ENCODE measurements around the gene ITGB2.

Gene ITGB2

DNA sequence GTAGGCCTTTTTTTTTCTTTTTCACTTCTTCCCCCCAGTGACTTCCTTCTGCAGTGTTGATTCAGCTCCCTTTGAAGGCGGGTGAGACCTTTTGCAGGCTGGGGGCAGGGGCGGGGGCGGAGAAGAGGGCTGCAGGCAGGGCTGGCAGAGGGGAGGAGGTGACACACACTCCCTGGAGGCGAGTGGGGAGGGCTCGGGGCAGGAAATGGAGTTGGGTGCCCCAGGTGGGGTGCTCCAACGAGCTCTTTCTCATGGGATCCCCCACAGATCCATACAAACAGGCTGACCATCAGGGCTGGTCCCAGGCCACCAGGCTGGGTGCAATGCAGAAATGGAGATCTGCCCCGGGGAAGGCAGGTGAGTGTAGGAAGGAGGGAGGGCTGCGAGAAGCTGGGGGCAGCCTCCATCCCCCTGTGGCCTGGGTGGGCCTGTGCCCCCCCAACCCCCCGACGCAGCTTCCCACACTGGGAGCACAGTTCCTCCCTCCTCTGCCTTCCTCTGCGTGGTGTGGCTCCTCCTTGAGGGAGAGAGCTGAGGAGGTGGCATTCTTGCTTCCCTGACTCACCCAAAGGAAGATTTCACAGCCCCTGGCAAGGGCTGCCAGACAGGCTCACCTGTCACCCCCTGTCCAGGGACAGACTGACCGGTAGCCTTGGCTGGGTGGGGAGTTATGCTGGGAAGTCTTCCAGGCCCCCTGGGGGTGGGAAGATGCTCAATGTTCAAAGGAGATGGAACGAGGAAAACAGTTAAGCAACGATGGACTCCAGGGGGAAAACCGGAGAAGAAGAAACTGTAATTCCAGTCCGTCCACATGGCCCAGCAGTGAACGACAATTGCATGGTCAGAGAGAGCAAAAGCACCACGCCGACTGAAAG, 7.1 kb upstream of the ITGB2 start:
- DNase-seq (ENCODE audit: low read depth) = no peak
- TF ChIP-seq, protein P1, sequence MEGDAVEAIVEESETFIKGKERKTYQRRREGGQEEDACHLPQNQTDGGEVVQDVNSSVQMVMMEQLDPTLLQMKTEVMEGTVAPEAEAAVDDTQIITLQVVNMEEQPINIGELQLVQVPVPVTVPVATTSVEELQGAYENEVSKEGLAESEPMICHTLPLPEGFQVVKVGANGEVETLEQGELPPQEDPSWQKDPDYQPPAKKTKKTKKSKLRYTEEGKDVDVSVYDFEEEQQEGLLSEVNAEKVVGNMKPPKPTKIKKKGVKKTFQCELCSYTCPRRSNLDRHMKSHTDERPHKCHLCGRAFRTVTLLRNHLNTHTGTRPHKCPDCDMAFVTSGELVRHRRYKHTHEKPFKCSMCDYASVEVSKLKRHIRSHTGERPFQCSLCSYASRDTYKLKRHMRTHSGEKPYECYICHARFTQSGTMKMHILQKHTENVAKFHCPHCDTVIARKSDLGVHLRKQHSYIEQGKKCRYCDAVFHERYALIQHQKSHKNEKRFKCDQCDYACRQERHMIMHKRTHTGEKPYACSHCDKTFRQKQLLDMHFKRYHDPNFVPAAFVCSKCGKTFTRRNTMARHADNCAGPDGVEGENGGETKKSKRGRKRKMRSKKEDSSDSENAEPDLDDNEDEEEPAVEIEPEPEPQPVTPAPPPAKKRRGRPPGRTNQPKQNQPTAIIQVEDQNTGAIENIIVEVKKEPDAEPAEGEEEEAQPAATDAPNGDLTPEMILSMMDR (IDR thresholded peaks at IDR 0.05; ENCODE audit: control insufficient read depth, extremely low read depth, insufficient read depth) = no peak
- no peak overlapping the region for H3K4me3 ChIP-seq (ENCODE audit: low read depth, low read length)

DNA sequence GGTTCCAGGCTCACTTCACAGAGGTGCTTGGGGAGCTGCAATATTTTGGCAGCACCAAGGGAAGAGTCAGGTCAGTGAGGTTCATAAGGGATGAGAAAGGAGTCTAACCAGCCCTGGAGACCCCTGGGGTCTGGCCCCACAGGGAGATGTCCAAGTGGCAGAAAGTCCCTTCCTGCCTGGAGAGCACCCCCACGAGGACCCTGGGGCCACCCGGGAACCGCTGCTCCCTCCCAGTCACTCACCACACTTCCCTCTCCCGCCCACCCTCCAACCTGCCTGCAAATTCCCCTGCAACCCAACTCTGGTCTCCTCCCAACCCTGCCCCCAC, 6.5 kb upstream of the ITGB2 start:
- DNase-seq (ENCODE audit: low read depth) = no peak
- TF ChIP-seq, protein P1 (IDR thresholded peaks at IDR 0.05; ENCODE audit: control insufficient read depth, extremely low read depth, insufficient read depth) = no peak
- H3K4me3 ChIP-seq (ENCODE audit: low read depth, low read length) = no peak overlapping the region

DNA sequence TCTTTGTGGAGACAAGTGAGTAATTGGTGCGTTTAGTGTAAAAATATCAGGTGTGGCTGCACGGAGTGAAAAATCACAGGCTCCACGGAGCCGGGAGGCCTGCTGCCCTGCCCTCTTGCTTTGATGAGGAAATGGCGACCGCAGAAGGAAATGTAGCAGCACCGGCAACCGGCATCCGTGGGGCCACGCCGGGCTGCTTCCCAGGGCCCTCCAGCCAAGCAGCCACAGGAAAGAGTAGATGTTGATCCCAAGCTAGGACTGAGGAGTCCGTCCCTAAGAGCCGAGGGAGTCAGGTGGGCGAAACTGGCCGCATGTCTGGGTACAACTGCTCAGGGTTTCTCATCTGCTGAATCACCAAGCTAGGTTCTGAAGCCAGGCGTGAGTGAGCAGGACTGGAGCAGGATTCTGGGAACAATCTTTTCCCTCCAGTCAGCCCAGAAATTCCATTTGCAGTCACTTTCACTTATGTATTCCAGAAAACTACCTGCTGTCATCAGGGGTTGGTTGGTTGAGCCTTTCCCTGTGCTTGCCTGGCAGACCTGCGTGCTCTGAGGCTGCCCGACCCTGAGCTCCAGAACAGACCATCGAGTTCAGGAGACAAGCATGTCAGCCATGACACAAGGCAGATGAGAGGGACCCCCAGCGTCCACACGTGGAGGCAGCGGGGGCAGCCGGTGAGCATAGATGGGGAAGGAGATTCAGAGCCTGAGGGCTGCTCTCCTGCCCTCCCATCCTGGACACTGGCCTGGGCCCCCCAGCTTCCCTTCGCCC, 5.8 kb upstream of the ITGB2 start:
- H3K4me3 ChIP-seq (ENCODE audit: low read depth, low read length) = no peak overlapping the region
- TF ChIP-seq, protein P1 (IDR thresholded peaks at IDR 0.05; ENCODE audit: control insufficient read depth, extremely low read depth, insufficient read depth) = no peak
- DNase-seq (ENCODE audit: low read depth) = no peak

DNA sequence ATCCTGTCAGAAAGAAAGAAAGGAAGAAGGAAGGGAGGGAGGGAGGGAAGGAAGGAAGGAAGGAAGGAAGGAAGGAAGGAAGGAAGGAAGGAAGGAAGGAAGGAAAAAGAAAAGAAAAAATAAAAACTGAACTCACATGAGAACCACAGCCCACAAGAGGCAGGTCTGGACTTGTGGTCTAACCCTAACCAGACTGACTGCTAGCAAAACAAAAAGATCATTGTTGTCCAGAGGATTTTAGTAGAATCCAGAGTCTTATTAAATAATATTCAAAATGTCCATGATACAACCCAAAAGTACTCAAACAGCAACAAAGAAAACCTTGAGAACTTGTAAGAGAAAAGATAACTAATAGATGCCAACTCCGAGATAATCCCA, 4.7 kb upstream of the ITGB2 start:
- DNase-seq (ENCODE audit: low read depth) = no peak
- no peak overlapping the region for H3K4me3 ChIP-seq (ENCODE audit: low read depth, low read length)
- TF ChIP-seq, protein P1 (IDR thresholded peaks at IDR 0.05; ENCODE audit: control insufficient read depth, extremely low read depth, insufficient read depth) = no peak

DNA sequence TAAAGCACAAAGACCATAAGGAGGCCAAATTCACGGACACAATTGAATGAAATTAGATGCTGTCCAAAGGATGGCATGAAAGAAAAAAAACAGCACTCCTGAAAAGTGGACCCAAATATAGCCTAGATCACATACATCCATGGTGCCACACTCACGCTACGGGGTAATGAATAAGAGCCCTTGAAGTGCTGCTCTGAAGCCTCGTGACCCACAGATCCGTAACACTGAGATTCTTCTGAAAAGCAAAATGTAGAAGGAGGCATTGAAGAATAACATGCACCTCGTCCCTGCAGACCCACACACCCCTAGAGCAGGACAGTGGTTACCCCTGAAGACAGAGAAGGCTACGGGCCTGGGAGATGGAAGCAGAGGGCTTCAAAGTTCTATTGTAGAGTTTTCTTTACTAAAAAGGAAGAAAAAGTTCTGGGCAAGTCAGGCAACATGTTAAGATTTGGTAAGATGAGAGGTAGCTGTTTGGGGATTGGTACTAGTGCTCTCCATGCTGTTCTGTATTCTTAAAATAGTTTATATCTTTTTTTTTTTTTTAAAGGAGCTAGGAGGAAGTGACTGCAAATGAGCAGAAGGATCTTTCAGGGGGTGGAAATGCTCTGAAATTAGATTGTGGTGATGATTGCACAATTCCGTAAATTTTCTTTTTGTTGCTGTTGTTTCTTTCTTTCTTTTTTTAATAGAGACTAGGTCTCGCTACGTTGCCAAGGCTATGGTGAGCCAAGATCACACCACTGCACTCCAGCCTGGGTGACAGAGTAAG, 4.1 kb upstream of the ITGB2 start:
- TF ChIP-seq, protein P1 (IDR thresholded peaks at IDR 0.05; ENCODE audit: control insufficient read depth, extremely low read depth, insufficient read depth) = no peak
- no peak overlapping the region for H3K4me3 ChIP-seq (ENCODE audit: low read depth, low read length)
- no peak for DNase-seq (ENCODE audit: low read depth)

DNA sequence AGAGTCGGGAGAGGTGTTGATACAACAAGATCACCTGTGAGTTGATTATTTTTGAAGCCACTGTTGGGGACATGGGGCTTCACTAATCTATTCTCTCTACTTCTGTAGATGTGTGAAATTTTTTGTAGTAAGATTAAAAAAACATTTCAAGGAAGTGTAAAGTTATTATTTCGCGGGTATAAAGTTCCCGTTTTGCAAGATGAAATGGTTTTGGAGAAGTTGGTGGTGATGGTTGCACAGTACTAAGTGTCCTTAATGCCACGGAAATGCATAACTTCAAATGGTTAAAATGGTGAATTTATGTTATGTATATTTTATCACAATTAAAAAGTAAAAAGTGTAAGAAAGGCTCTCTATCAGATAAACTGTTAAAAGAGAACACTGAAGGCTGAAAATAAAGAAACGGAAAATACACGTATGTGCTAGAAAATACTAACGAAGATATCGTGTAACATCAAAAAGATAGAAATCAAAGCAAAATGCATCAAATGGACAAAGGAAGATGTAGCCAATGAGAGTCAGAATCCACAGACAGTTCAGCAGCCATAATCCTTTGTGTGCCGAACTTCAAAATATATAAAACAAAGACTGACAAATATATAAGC, 2.9 kb upstream of the ITGB2 start:
- H3K4me3 ChIP-seq (ENCODE audit: low read depth, low read length) = no peak overlapping the region
- TF ChIP-seq, protein P1 (IDR thresholded peaks at IDR 0.05; ENCODE audit: control insufficient read depth, extremely low read depth, insufficient read depth) = no peak
- DNase-seq (ENCODE audit: low read depth) = no peak
